Tibial nerve (tissue), 4 donors: ENCODE measurements around the gene EEF1AKMT3.

Experiments used
- EP300 ChIP-seq, 2 donors: sonication (generic); formaldehyde crosslinking; IDR thresholded peaks; one replicate each; pipeline ENCODE4 v1.6.1; 2017; ENCODE audit warnings: antibody characterized with exemption in 2 of 2, mild to moderate bottlenecking in 1 of 2
- TF ChIP-seq, protein P1 (sequence below), 5 experiments: fragments of 200-600 bp in 3 of 5; fragments of 450-650 bp in 2 of 5; sonication (generic) in 3 of 5; IDR thresholded peaks; one replicate each; pipeline ENCODE4 v1.5.1; 2016 to 2019; ENCODE audit warnings: antibody characterized with exemption in 5 of 5, mild to moderate bottlenecking in 3 of 5, moderate library complexity in 2 of 5

DNA sequence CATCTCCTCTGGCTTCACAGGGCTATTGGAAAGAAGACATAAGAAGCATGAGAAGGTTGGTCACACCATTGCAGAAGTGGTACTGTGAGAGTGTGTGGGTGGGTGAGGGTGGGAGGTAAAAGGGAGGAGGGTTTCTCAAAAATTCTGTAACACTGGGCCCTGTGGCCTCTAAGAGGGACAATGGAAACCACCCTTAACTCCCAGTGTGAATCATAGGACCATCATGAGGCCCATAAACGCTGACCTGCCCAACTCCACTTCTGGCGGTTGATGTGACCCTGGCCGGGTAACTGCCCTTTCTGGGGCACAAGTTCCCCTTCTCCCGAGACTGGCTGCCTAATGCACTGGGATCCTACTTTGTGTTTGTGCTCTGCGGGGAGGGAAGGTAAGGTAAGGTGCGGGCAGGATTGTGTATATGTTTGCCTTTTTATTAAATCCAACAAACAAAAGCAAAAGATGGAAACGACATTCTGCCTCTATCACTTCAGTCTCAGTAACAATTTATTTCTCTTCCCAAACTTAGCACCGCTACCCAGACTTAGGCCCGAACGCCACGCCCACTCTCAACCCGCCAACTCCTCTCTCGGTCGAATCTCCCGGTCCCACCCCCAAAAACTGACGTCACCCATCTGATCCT lies 1.1 kb upstream of the EEF1AKMT3 start:
- no peak for TF ChIP-seq EP300 (IDR thresholded peaks at IDR 0.05)
- TF ChIP-seq, protein P1, sequence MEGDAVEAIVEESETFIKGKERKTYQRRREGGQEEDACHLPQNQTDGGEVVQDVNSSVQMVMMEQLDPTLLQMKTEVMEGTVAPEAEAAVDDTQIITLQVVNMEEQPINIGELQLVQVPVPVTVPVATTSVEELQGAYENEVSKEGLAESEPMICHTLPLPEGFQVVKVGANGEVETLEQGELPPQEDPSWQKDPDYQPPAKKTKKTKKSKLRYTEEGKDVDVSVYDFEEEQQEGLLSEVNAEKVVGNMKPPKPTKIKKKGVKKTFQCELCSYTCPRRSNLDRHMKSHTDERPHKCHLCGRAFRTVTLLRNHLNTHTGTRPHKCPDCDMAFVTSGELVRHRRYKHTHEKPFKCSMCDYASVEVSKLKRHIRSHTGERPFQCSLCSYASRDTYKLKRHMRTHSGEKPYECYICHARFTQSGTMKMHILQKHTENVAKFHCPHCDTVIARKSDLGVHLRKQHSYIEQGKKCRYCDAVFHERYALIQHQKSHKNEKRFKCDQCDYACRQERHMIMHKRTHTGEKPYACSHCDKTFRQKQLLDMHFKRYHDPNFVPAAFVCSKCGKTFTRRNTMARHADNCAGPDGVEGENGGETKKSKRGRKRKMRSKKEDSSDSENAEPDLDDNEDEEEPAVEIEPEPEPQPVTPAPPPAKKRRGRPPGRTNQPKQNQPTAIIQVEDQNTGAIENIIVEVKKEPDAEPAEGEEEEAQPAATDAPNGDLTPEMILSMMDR (IDR thresholded peaks at IDR 0.05), result no peak
